HCEC 1CT (cell line): ENCODE measurements around the gene EVA1B.
A peak's percentile ranks its signal among the peaks of the same experiment; 100 is the strongest.

Experiments used
- DNase-seq: peaks from one replicate; pipeline ENCODE4 v3.0.0-alpha.2; 2017

EVA1B gene

GRCh38 chr1:36323636-36324352 lies at the start of gene EVA1B:
Gene EVA1B (minus strand): TSS chr1:36323645. CDS start chr1:36323037, 608 bp downstream.
- DNase-seq: peak; percentile 78

GRCh38 chr1:36372617-36373016 lies 49.2 kb upstream of the EVA1B start:
- DNase-seq: no peak

GRCh38 chr1:36369061-36369861 lies 45.8 kb upstream of the EVA1B start:
- DNase-seq: peak; percentile 47

GRCh38 chr1:36367798-36368197 lies 44.4 kb upstream of the EVA1B start:
- DNase-seq: no peak

- DNase-seq: no peak
These were observed 43.6 kb upstream of the EVA1B start for GRCh38 chr1:36367066-36367465.

- DNase-seq: peak; percentile 50
These were observed 42.7 kb upstream of the EVA1B start for GRCh38 chr1:36366091-36366661.

- DNase-seq: peak; percentile 79
These were observed 41.9 kb upstream of the EVA1B start for GRCh38 chr1:36365381-36365780.

- DNase-seq: no peak
These were observed 36.6 kb upstream of the EVA1B start for GRCh38 chr1:36359911-36360550.

GRCh38 chr1:36359383-36359782 lies 35.9 kb upstream of the EVA1B start:
- DNase-seq: no peak

GRCh38 chr1:36358514-36359084 lies 35.2 kb upstream of the EVA1B start:
- no peak for DNase-seq

- no peak for DNase-seq
These were observed 32.4 kb upstream of the EVA1B start for GRCh38 chr1:36355811-36356210.

- no peak for DNase-seq
These were observed 31.0 kb upstream of the EVA1B start for GRCh38 chr1:36354486-36354885.

- peak; percentile 74 for DNase-seq
These were observed 29.7 kb upstream of the EVA1B start for GRCh38 chr1:36352910-36353878.

GRCh38 chr1:36352125-36352909 lies 28.9 kb upstream of the EVA1B start:
- peak; percentile 63 for DNase-seq

- DNase-seq: peak; percentile 89
These were observed 28.0 kb upstream of the EVA1B start for GRCh38 chr1:36351227-36351977.

GRCh38 chr1:36350659-36351226 lies 27.3 kb upstream of the EVA1B start:
- DNase-seq: peak; percentile 75

- no peak for DNase-seq
These were observed 26.4 kb upstream of the EVA1B start for GRCh38 chr1:36349839-36350238.

GRCh38 chr1:36349241-36349671 lies 25.8 kb upstream of the EVA1B start:
- peak; percentile 40 for DNase-seq

GRCh38 chr1:36346741-36347370 lies 23.4 kb upstream of the EVA1B start:
- no peak for DNase-seq
